Pancreas (tissue), 10 donors: ENCODE measurements around the gene CHST11. TPM values are rescaled to one million over a fixed set of nuclear protein-coding genes. Genes with fewer than 3 reads are reported as not detected.

Experiments used
- ATAC-seq, 4 donors: fragments of 200-7000 bp; cut with Tn5 transposase; one replicate each; pipeline versions ENCODE4 v1.8.0 to v1.9.1; 2020; ENCODE audit warnings: mild to moderate bottlenecking in 4 of 4, moderate library complexity in 4 of 4
- DNase-seq, 6 donors: peaks; one replicate each; pipeline ENCODE4 v3.0.0-alpha.2; 2020
- FAIRE-seq: peaks from 2 replicates; lab custom pipeline; 2012; peaks lifted over from hg19 to GRCh38; lab: Jason Lieb, UNC
- H3K27ac ChIP-seq, 4 donors: fragments of 200-600 bp; sonication (generic); 1 replicate in 3 of 4; 2 replicates in 1 of 4; pipeline versions ENCODE4 v1.5.0 to v1.8.0; 2020
- H3K27me3 ChIP-seq, 4 donors: fragments of 200-600 bp; one replicate each; pipeline ENCODE4 v1.8.0; 2021
- H3K36me3 ChIP-seq, 3 donors: fragments of 200-600 bp; sonication (generic) in 1 of 3; one replicate each; pipeline versions ENCODE4 v1.5.0 to v1.8.0; 2020 to 2021
- H3K4me1 ChIP-seq, 3 donors: fragments of 200-600 bp; one replicate each; pipeline ENCODE4 v1.8.0; 2021
- H3K4me3 ChIP-seq, 4 donors: fragments of 200-600 bp; sonication (generic) in 2 of 4; one replicate each; pipeline versions ENCODE4 v1.5.0 to v1.8.0; 2020 to 2021
- H3K9me3 ChIP-seq, 4 donors: fragments of 200-600 bp; one replicate each; pipeline ENCODE4 v1.8.0; 2021
- WGBS, 2 donors: extraction: QIAGEN DNeasy Blood & Tissue Kit; methylation state at CpG; one replicate each; pipeline ENCODE4 v1.1.7; 2013; 5-methylcytosine and 5-hydroxymethylcytosine counted together
- intact Hi-C, 3 donors: fragments of 100-400 bp; cut with DNase I; formaldehyde crosslinking; loops; one replicate each; pipeline versions ENCODE4 v1.11.1 to v1.14.2; 2022
- polyA plus RNA-seq, 2 donors: library from polyadenylated mRNA; stranded (reverse); fragments of 200-250 nt; gene quantifications; one replicate each; pipeline ENCODE4 v1.2.3, GENCODE V29; 2013
- total RNA-seq, 6 donors: library from RNA; stranded (reverse); fragmentation: NEBNext Ultra II Directional in 4 of 6; extraction: Animal tissue kit (Norgen Biotek cat#: 25700) in 4 of 6; gene quantifications; one replicate each; pipeline versions ENCODE4 v1.2.1 to v1.2.4, GENCODE V29; 2021 to 2023
- TF ChIP-seq, protein P1 (sequence below), 4 donors: fragments of 200-600 bp; sonication (generic) in 3 of 4; IDR thresholded peaks; one replicate each; pipeline versions ENCODE4 v1.5.0 to v1.8.0; 2021; ENCODE audit warnings: antibody characterized with exemption in 4 of 4
- donor health status: healthy with polysubstance abuse.
- donor health status: DM: no; HTN: no; CAD: no; lungs with moderate emphysema.
- donor health status: DM: no; HTN: no; CAD: no.
- donor health status: control.
- donor health status: control.
- donor health status: Bipolar disorder and iron deficiency.
- donor health status: DM: yes; HTN: yes; CAD: no.
- donor health status: DM: no; HTN: no; CAD: no.
- donor health status: DM: no; HTN: no; CAD: no.
- donor health status: DM: yes; HTN: yes; CAD: no.

The CHST11 gene
- total and polyA plus RNA-seq, 8 donors: 1.1 to 14.8 (median 7.8) TPM

DNA sequence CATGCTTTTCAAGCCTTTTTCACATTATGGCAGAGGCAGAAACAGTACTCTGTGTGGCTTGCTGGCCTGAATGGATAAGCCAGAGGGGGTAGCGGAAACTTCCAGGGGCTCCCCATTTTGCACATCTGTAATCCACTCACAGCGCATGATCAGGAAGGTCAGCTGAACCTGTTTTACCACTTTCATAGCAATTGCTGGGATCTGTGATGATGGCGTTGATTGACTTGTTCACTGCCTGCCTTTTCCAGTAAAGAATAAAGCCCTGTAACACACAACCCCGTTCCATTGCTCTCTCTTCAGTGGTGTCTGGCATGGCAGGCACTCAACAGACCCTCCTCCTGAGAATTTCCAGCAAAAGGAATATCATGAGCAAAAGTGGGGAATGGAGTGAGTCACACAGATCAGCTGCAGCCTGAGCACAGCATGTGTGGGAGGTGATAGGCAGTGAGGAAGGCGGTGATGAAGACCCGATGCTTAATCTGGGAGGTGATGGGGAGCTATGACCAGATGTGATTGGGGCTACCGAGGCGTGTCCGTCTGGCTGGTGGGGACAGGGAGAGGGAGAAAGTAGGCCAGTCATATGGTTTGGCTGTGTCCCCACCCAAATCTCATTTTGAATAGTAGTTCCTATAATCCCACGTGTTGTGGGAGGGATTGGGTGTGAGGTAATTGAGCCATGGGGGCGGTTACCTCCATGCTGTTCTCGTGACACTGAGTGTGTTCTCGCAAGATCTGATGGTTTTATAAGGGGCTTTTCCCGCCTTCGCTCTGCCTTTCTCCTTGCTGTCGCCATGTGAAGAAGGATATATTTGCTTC lies 44.7 kb upstream of the CHST11 start:
- WGBS, 2 donors: 86 to 89% methylated on average over 16 of the region's 16 CpGs
- no peaks in the 10 kb centered on the region for H3K9me3 ChIP-seq
- FAIRE-seq: no peak
- H3K4me1 ChIP-seq: peaks cover 11 to 23% (median 17%) of the 10 kb centered on the region in 3 donors
- H3K4me3 ChIP-seq: no peak overlapping the region
- ATAC-seq: no peak
- DNase-seq: no peak
- intact Hi-C loops: no loop called here
- no peaks in the 10 kb centered on the region for H3K27me3 ChIP-seq
- no peaks in the 10 kb centered on the region for H3K36me3 ChIP-seq
- TF ChIP-seq, protein P1, sequence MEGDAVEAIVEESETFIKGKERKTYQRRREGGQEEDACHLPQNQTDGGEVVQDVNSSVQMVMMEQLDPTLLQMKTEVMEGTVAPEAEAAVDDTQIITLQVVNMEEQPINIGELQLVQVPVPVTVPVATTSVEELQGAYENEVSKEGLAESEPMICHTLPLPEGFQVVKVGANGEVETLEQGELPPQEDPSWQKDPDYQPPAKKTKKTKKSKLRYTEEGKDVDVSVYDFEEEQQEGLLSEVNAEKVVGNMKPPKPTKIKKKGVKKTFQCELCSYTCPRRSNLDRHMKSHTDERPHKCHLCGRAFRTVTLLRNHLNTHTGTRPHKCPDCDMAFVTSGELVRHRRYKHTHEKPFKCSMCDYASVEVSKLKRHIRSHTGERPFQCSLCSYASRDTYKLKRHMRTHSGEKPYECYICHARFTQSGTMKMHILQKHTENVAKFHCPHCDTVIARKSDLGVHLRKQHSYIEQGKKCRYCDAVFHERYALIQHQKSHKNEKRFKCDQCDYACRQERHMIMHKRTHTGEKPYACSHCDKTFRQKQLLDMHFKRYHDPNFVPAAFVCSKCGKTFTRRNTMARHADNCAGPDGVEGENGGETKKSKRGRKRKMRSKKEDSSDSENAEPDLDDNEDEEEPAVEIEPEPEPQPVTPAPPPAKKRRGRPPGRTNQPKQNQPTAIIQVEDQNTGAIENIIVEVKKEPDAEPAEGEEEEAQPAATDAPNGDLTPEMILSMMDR (IDR thresholded peaks at IDR 0.05): no peak
- no peak overlapping the region for H3K27ac ChIP-seq

DNA sequence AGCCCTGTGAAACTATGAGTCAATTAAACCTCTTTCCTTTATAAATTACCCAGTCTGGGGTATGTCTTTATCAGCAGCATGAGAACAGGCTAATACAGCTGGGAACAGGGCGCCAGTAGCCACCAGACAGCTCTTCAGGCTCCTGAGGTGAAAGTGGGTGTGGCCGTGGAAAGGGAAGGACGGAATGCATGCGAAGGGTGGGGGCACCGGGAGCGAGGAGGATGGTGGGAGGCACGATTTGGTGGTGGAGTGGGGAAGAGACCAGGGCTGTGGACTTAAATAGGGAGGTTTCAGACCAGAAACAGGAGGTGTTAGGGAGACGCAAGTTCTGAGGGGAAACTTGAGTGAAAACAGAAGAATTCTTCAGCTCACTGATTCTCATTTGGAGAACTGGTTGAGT lies 44.1 kb upstream of the CHST11 start:
- H3K27me3 ChIP-seq: no peaks in the 10 kb centered on the region
- WGBS, 2 donors: 90 to 93% methylated on average over 8 of the region's 8 CpGs

DNA sequence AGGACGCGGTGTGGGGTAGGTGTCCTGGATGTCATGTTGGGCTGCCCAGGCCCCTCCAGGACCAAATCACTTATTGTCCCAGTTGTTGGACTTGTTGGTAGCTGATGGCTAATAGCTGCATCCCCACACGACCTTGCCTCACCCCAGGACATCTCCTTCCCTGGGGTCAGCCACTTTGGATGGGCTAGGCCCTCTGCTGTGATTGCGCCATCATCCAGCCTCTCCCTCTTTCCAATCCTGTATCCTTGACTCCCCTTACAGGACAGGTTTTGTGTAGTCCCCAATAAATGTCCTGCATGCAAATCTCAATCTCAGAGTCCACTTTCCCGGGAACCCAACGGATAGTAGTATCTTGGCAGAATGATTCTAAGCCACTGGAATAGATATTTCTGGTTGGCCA lies 43.4 kb upstream of the CHST11 start:
- TF ChIP-seq, protein P1 (IDR thresholded peaks at IDR 0.05): no peak
- 88 to 90% methylated on average over 6 of the region's 6 CpGs for WGBS, 2 donors
- no peak for ATAC-seq
- intact Hi-C loops: no loop called here
- DNase-seq: no peak
- H3K4me1 ChIP-seq: peaks cover 4 to 12% (median 9%) of the 10 kb centered on the region in 3 donors
- no peak overlapping the region for H3K4me3 ChIP-seq
- H3K27me3 ChIP-seq: no peaks in the 10 kb centered on the region
- no peaks in the 10 kb centered on the region for H3K36me3 ChIP-seq
- H3K27ac ChIP-seq: no peak overlapping the region
- FAIRE-seq: no peak
- H3K9me3 ChIP-seq: no peaks in the 10 kb centered on the region

More for the DNA sequence above, 44.1 kb upstream of the CHST11 start:
- H3K36me3 ChIP-seq: no peaks in the 10 kb centered on the region
- no peak for DNase-seq
- peaks cover 7 to 19% (median 16%) of the 10 kb centered on the region in 3 donors for H3K4me1 ChIP-seq
- H3K9me3 ChIP-seq: no peaks in the 10 kb centered on the region
- no peak overlapping the region for H3K27ac ChIP-seq
- no peak for ATAC-seq
- no peak overlapping the region for H3K4me3 ChIP-seq
- FAIRE-seq: no peak
- TF ChIP-seq, protein P1 (IDR thresholded peaks at IDR 0.05): no peak
- intact Hi-C loops: no loop called here

DNA sequence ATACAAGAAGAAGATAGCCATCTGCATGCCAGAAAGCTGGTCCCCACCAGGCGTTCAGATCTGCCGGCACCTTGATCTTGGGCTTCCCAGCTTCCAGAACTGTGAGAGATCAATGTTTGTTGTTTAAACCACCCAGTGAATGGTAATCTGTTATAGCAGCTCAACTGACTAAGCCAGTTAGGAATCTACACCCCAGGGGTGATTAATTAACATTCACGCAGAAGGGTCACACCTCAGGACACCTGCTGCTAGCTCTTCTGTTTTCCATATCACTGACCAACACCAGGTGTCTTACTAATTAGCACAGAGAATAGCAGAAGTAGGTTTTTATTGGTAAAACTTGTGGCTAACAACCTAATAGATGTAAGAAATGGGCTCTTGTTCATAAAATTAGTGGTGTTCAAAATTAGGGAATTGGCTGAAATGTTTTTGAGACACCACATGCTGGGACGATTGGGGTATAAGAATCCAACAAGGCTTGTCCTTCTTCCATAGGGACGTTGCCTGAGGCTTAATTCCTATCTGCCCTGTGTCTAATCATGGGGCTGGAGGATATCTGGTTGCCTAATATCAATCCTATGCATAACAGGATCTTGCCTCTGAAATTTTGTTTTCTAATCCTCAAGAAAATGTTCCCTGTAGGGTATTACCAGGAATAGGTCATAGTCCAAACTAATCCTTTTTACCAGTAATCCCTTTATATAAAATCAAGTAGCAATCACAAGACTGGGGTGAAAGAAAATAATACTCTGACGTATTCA lies 42.0 kb upstream of the CHST11 start:
- no peak overlapping the region for H3K27ac ChIP-seq
- WGBS, 2 donors: 66 to 81% methylated on average over 6 of the region's 6 CpGs
- H3K36me3 ChIP-seq: no peaks in the 10 kb centered on the region
- TF ChIP-seq, protein P1 (IDR thresholded peaks at IDR 0.05): no peak
- H3K27me3 ChIP-seq: no peaks in the 10 kb centered on the region
- intact Hi-C loops: no loop called here
- ATAC-seq (no peak), DNase-seq (no peak), FAIRE-seq (no peak)
- H3K4me3 ChIP-seq: no peak overlapping the region
- H3K4me1 ChIP-seq: peaks cover 0 to 6% (median 0%) of the 10 kb centered on the region in 3 donors
- H3K9me3 ChIP-seq: no peaks in the 10 kb centered on the region
